Stomach (tissue), 19 donors: ENCODE results near the gene FAAP100. TPM values are rescaled to one million over a fixed set of nuclear protein-coding genes. Genes with fewer than 3 reads are reported as not detected.

Experiments
- DNase-seq, 2 donors: peaks; one replicate each; pipeline versions ENCODE4 v3.0.0 to v3.0.0-alpha.2; 2013 to 2019
- H3K27ac ChIP-seq, 5 donors: fragments of 200-600 bp in 4 of 5; sonication (generic) in 4 of 5; one replicate each; pipeline ENCODE4 v1.5.1; 2013 to 2019; ENCODE audit warnings: mild to moderate bottlenecking in 1 of 5, moderate library complexity in 1 of 5
- H3K27me3 ChIP-seq, 3 donors: fragments of 200-600 bp; sonication (generic); one replicate each; pipeline ENCODE4 v1.5.1; 2017 to 2019; ENCODE audit warnings: mixed run types in 1 of 3
- H3K36me3 ChIP-seq, 4 donors: fragments of 200-600 bp; sonication (generic); 1 replicate in 3 of 4; 2 replicates in 1 of 4; pipeline ENCODE4 v1.5.1; 2016 to 2019
- H3K4me1 ChIP-seq, 4 donors: fragments of 200-600 bp; sonication (generic); one replicate each; pipeline ENCODE4 v1.5.1; 2016 to 2019
- H3K4me3 ChIP-seq, 4 donors: fragments of 200-600 bp; sonication (generic) in 3 of 4; one replicate each; pipeline ENCODE4 v1.5.1; 2016 to 2019; ENCODE audit warnings: mild to moderate bottlenecking in 1 of 4
- H3K9me3 ChIP-seq, 4 donors: fragments of 200-600 bp; sonication (generic); one replicate each; pipeline ENCODE4 v1.5.1; 2016 to 2019
- EP300 ChIP-seq: sonication (generic); formaldehyde crosslinking; IDR thresholded peaks from one replicate; pipeline ENCODE4 v1.6.1; 2017; ENCODE audit warnings: antibody characterized with exemption
- POLR2A ChIP-seq, 4 donors: fragments of 450-650 bp; IDR thresholded peaks; one replicate each; pipeline ENCODE4 v1.6.1; 2016; ENCODE audit warnings: antibody characterized with exemption in 4 of 4, control low read depth in 2 of 4, mild to moderate bottlenecking in 1 of 4, moderate library complexity in 1 of 4
- POLR2AphosphoS5 ChIP-seq, 3 donors: sonication (generic); formaldehyde crosslinking; IDR thresholded peaks; one replicate each; pipeline ENCODE4 v1.6.1; 2016; ENCODE audit warnings: antibody characterized with exemption in 3 of 3
- WGBS, 5 donors: extraction: QIAGEN DNeasy Blood & Tissue Kit in 3 of 5; methylation state at CpG; one replicate each; pipeline versions ENCODE4 v1.1.5 to v1.1.7; 2013 to 2018; 5-methylcytosine and 5-hydroxymethylcytosine counted together
- intact Hi-C: fragments of 100-400 bp; cut with DNase I; formaldehyde crosslinking; loops from one replicate; pipeline ENCODE4 v1.15.1; 2023; ENCODE audit warnings: low total_unique reads
- long read RNA-seq, 10 donors: transcript quantifications; one replicate each; lab custom pipeline, GENCODE V29; 2026
- polyA plus RNA-seq, 3 donors: library from polyadenylated mRNA; stranded (reverse); fragments of 200-250 nt; gene quantifications; one replicate each; pipeline ENCODE4 v1.2.3, GENCODE V29; 2013
- total RNA-seq, 5 donors: library from RNA; depleted of rRNA; stranded (reverse); fragments of >200 nt; gene quantifications; one replicate each; pipeline versions ENCODE4 v1.1.0 to v1.2.3, GENCODE V29; 2014 to 2016
- TF ChIP-seq, protein P1 (sequence below), 7 experiments: fragments of 450-650 bp in 4 of 7; fragments of 200-600 bp in 3 of 7; sonication (generic) in 3 of 7; IDR thresholded peaks; one replicate each; pipeline ENCODE4 v1.5.1; 2016 to 2019; ENCODE audit warnings: antibody characterized with exemption in 7 of 7, control low read depth in 2 of 7, mild to moderate bottlenecking in 1 of 7
- donor health status: healthy with polysubstance abuse.
- donor health status: Bipolar disorder and iron deficiency.
- donor health status: healthy.

The FAAP100 gene, protein sequence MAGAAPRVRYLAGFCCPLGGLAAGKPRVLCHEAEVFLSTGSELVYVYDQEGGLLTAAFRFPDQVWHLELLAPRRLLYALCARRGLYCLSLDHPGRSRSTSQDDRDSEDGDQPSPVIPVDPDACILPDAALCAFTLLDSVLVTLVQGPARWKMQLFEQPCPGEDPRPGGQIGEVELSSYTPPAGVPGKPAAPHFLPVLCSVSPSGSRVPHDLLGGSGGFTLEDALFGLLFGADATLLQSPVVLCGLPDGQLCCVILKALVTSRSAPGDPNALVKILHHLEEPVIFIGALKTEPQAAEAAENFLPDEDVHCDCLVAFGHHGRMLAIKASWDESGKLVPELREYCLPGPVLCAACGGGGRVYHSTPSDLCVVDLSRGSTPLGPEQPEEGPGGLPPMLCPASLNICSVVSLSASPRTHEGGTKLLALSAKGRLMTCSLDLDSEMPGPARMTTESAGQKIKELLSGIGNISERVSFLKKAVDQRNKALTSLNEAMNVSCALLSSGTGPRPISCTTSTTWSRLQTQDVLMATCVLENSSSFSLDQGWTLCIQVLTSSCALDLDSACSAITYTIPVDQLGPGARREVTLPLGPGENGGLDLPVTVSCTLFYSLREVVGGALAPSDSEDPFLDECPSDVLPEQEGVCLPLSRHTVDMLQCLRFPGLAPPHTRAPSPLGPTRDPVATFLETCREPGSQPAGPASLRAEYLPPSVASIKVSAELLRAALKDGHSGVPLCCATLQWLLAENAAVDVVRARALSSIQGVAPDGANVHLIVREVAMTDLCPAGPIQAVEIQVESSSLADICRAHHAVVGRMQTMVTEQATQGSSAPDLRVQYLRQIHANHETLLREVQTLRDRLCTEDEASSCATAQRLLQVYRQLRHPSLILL
- total RNA-seq (100 to 1,000 TPM in 1 of 5 donors, 10 to 100 TPM in 4; 11.9 to 130 (median 51.8) TPM), polyA plus RNA-seq (10 to 100 TPM; 12.2 to 17.1 (median 17.0) TPM)
- long read RNA-seq, donor 1, partial matches to known transcripts: 0 of 2 reads
- long read RNA-seq, donor 1, other reads (novel, unspliced or antisense): 0 of 2 reads
- long read RNA-seq, donor 2, partial matches to known transcripts: 0 of 4 reads
- long read RNA-seq, donor 2, other reads (novel, unspliced or antisense): 0 of 4 reads
- long read RNA-seq, donor 3: 0 reads
- long read RNA-seq, donor 4, partial matches to known transcripts: 0 of 1 reads
- long read RNA-seq, donor 4, other reads (novel, unspliced or antisense): 0 of 1 reads
- long read RNA-seq, donor 5, partial matches to known transcripts: 0 of 4 reads
- long read RNA-seq, donor 5, other reads (novel, unspliced or antisense): 0 of 4 reads
- long read RNA-seq, donor 6, transcript FAAP100-202 (5 exons, 2,996 nt): major isoform, 6 of 8 reads
- long read RNA-seq, donor 6, partial matches to known transcripts: 0 of 8 reads
- long read RNA-seq, donor 6, other reads (novel, unspliced or antisense): 0 of 8 reads
- long read RNA-seq, donor 7, partial matches to known transcripts: 0 of 1 reads
- long read RNA-seq, donor 7, other reads (novel, unspliced or antisense): 0 of 1 reads
- long read RNA-seq, donor 8, partial matches to known transcripts: 0 of 1 reads
- long read RNA-seq, donor 8, other reads (novel, unspliced or antisense): 0 of 1 reads
- long read RNA-seq, donor 9: 0 reads
- long read RNA-seq, donor 10: 0 reads

DNA sequence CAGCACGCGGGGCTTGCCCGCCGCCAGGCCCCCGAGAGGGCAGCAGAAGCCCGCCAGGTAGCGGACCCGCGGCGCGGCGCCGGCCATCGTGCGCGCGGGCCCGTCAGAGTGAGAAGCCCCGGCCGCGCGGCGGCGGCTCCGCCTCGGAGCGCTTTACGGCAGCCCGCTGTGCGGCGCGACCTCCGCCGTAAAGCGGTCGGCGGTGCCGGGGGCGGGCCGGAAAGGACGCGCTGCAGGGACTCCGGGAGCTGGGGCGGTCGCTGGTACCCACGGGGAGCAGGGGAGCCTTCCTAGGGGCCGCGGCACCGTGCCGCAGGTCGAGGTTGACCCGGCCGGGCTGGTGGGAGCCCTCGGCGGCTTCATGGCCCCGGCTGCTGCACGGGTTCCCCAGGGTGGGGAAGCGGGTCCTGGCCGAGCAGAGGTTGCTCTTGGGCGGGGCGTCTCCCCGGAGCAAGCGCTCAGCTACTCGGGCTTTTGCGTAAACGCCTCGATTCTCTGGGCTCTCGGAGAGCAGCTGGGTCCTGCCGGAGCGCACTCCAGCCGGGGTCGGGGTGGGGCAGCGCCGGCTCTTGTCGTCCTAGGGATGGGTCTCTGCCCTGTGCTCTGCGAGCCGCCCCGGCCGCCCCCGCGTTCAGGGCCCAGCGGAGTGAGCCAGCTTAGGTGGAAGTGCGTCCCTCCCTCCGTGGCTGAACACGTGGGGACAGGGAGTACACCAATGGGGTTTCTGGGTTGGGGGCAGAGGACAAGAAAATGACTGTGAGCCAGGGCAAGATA, at the start of gene FAAP100:
TSS of gene FAAP100 (minus strand) at position 110 of the 774 bp plus-strand sequence. CDS start at position 87, 23 bp downstream.
- H3K27me3 ChIP-seq: no peaks in the 10 kb centered on the region

DNA sequence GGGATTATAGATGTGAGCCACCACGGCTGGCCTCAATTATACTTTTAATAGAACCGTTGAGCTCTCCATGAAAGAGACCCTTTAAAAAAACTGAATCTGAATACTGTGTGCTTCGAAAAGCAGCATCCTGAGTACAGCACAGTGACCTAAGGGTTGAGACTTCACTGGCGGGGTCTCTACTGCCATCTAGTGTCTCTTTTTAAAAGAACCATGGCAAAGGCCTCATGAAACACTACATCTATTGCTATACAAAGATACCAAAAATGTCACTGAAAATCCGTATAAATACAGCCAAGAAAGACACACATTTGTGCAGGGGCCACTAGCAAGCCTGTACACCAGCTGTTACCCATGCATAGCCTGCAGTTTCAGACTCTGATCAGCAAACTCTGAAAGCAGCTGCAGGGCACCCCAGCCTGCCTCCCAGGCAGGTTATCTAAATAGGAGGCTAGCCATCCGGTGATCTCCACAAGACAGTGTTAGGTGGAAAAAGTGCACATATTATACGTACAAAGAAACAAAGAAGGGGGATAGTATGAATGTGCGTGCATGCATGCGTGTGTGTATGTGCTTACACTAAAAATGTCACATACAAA, 49.5 kb upstream of the FAAP100 start:
- TF ChIP-seq EP300 (no peak), POLR2A (IDR thresholded peaks at IDR 0.05) (no peak), POLR2AphosphoS5 (IDR thresholded peaks at IDR 0.05) (peak in 1 of 3 donors; percentile 11)
- TF ChIP-seq, protein P1, sequence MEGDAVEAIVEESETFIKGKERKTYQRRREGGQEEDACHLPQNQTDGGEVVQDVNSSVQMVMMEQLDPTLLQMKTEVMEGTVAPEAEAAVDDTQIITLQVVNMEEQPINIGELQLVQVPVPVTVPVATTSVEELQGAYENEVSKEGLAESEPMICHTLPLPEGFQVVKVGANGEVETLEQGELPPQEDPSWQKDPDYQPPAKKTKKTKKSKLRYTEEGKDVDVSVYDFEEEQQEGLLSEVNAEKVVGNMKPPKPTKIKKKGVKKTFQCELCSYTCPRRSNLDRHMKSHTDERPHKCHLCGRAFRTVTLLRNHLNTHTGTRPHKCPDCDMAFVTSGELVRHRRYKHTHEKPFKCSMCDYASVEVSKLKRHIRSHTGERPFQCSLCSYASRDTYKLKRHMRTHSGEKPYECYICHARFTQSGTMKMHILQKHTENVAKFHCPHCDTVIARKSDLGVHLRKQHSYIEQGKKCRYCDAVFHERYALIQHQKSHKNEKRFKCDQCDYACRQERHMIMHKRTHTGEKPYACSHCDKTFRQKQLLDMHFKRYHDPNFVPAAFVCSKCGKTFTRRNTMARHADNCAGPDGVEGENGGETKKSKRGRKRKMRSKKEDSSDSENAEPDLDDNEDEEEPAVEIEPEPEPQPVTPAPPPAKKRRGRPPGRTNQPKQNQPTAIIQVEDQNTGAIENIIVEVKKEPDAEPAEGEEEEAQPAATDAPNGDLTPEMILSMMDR (IDR thresholded peaks at IDR 0.05): peak in 4 of 7 experiments; percentile 58 to 80 (median 66)
- WGBS, 5 donors: 34 to 37% (median 37%) methylated on average over 9 of the region's 9 CpGs
- Histone ChIP-seq H3K27me3 (no peaks in the 10 kb centered on the region), H3K4me1 (peaks cover 0 to 22% (median 11%) of the 10 kb centered on the region in 4 donors), H3K4me3 (no peak overlapping the region), H3K36me3 (peaks cover 54 to 98% (median 95%) of the 10 kb centered on the region in 4 donors), H3K9me3 (no peaks in the 10 kb centered on the region), H3K27ac (no peak overlapping the region)
- DNase-seq: peak; percentile 29 to 90
- intact Hi-C loops: loop anchor here (5.0 kb wide), 1 partner anchor 344 kb away; no protein-coding TSS in a partner anchor

More for the DNA sequence above, at the start of gene FAAP100:
- Histone ChIP-seq H3K36me3 (peaks cover 21 to 51% (median 47%) of the 10 kb centered on the region in 4 donors), H3K4me3 (peak within 1 kb of the TSS; percentile 89 to 97 (median 96)), H3K9me3 (no peaks in the 10 kb centered on the region), H3K27ac (peak within 1 kb of the TSS; percentile 86 to 92 (median 91)), H3K4me1 (peaks cover 25 to 51% (median 34%) of the 10 kb centered on the region in 4 donors)
- intact Hi-C loops: no loop called here
- TF ChIP-seq POLR2AphosphoS5 (IDR thresholded peaks at IDR 0.05) (peak; percentile 55 to 79 (median 75)), EP300 (no peak), POLR2A (IDR thresholded peaks at IDR 0.05) (no peak)
- TF ChIP-seq, protein P1 (IDR thresholded peaks at IDR 0.05): no peak
- DNase-seq: peak; percentile 84 to 95
- WGBS, 5 donors: 0 to 2% (median 0%) methylated on average over 10 to 85 of the region's 85 CpGs

DNA sequence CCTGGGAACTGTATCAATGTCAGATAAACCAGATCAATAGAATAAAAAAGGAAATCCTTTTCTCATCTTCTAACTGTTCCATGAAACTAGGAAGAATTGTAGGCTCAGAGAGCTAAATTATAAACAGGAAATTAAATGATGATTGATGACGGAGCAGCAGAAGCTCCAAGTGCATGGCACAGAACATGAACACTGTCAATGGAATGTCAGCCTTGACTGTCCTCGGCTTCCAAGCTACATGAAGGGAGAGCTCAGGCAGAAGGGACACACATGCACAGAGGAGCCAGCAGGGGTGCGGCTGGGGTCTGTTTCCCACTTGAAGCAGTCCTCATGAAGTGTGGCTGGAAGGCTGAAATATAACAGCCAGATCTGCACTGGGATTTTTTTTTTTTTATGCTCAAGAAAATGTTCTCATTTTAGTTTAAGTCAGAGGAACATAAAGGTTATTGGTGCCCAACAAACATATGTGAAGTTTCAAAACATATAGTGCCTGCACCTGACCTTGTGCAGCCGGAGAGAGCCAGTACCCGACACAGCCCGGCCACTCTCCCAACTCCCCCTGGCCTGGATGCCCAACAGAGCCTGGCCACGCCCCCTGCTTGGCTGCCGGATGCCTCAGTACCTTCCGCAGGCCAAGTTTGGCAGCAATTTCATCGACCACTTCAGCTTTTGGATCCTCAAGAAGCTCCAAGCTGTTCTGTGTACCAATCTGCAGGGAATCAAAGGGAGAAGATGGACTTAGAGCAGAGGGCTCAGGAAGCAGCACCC, 47.8 kb upstream of the FAAP100 start:
- peaks cover 0 to 22% (median 11%) of the 10 kb centered on the region in 4 donors for H3K4me1 ChIP-seq

More for the DNA sequence above, 47.8 kb upstream of the FAAP100 start:
- no peak overlapping the region for H3K27ac ChIP-seq
- no peak overlapping the region for H3K4me3 ChIP-seq
- no peaks in the 10 kb centered on the region for H3K27me3 ChIP-seq
- no peak for TF ChIP-seq POLR2A (IDR thresholded peaks at IDR 0.05)
- no peak for TF ChIP-seq POLR2AphosphoS5 (IDR thresholded peaks at IDR 0.05)
- TF ChIP-seq, protein P1 (IDR thresholded peaks at IDR 0.05): no peak
- no peak for TF ChIP-seq EP300
- 34 to 79% (median 60%) methylated on average over 10 of the region's 10 CpGs for WGBS, 5 donors
- no peaks in the 10 kb centered on the region for H3K9me3 ChIP-seq
- peaks cover 55 to 98% (median 95%) of the 10 kb centered on the region in 4 donors for H3K36me3 ChIP-seq
- intact Hi-C loops: loop anchor here (5.0 kb wide), 1 partner anchor 343 kb away; no protein-coding TSS in a partner anchor
- DNase-seq: no peak
